ENCODE measurements around the gene EML5.
A peak's percentile ranks its signal among the peaks of the same experiment; 100 is the strongest.

DNA sequence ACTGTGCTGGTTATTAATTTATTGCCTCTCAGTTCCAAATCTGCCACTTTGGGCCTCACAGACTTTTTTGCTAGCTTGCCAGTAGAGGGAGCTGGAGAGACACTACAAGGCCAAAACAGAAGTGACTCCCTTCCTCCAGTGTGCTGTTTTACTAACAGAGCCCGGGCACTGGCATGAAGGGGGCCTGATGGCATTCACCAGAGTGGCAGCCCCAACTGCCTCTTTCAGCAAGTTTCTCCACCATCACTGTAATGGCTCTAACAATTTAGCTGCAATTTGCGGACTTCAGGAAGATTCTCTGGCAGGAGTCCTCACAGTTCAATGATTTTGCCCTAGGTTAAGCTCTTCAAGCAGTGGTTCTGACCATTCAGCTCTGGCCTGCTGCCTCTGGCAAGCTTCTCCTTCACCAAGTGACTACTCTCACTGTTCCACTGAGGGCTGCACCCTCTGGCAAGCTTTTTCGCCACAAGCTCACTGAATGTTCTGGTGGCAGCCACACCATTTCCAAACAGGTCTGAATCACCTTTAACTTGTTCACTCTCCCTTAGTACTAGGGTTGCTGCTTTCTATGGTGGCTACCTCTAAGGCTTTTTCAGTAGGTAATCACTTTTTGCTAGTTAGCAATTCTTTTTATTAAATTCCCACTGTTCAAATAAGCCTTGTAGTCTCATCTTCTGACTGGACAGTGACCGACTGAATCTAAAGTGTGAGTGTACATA lies 125.0 kb downstream of the EML5 start:
- TF ChIP-seq, protein P1, sequence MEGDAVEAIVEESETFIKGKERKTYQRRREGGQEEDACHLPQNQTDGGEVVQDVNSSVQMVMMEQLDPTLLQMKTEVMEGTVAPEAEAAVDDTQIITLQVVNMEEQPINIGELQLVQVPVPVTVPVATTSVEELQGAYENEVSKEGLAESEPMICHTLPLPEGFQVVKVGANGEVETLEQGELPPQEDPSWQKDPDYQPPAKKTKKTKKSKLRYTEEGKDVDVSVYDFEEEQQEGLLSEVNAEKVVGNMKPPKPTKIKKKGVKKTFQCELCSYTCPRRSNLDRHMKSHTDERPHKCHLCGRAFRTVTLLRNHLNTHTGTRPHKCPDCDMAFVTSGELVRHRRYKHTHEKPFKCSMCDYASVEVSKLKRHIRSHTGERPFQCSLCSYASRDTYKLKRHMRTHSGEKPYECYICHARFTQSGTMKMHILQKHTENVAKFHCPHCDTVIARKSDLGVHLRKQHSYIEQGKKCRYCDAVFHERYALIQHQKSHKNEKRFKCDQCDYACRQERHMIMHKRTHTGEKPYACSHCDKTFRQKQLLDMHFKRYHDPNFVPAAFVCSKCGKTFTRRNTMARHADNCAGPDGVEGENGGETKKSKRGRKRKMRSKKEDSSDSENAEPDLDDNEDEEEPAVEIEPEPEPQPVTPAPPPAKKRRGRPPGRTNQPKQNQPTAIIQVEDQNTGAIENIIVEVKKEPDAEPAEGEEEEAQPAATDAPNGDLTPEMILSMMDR (IDR thresholded peaks at IDR 0.05), result peak; percentile 33 to 79
- TF ChIP-seq POLR2A (IDR thresholded peaks at IDR 0.05) (no peak), POLR2AphosphoS5 (IDR thresholded peaks at IDR 0.05) (no peak), EP300 (IDR thresholded peaks at IDR 0.05) (no peak)
